ENCODE measurements around the gene PLB1.

- TF ChIP-seq CTCF (IDR thresholded peaks at IDR 0.05): no peak
- no peak for TF ChIP-seq POLR2A (IDR thresholded peaks at IDR 0.05)
Measured at GRCh38 chr2:28633746-28634145, 137.9 kb downstream of the PLB1 start.
